Osteocyte (in vitro differentiated cells): ENCODE results near the gene NINJ1. TPM values are rescaled to one million over a fixed set of nuclear protein-coding genes. Genes with fewer than 3 reads are reported as not detected.
"Not testable (repeated sequence)": the region's sequence is repeated elsewhere in the genome, so short reads cannot be mapped to it uniquely, and the experiment has no call there.

Experiments
- DNase-seq: peaks from one replicate; pipeline ENCODE4 v3.0.0; 2021; ENCODE audit warnings: mixed read lengths; ENCODE audit not compliant: unreplicated experiment; ENCODE audit errors: extremely low spot score
- H3K27ac Mint-ChIP-seq: one replicate; pipeline ENCODE4 v1.8.0; 2021; ENCODE audit warnings: mild to moderate bottlenecking, mixed read lengths; ENCODE audit not compliant: unreplicated experiment
- H3K27me3 Mint-ChIP-seq: one replicate; pipeline ENCODE4 v1.8.0; 2021; ENCODE audit warnings: mixed read lengths; ENCODE audit not compliant: unreplicated experiment
- H3K36me3 Mint-ChIP-seq: one replicate; pipeline ENCODE4 v1.8.0; 2021; ENCODE audit warnings: mixed read lengths; ENCODE audit not compliant: unreplicated experiment
- H3K4me1 Mint-ChIP-seq: one replicate; pipeline ENCODE4 v1.8.0; 2021; ENCODE audit warnings: mixed read lengths; ENCODE audit not compliant: unreplicated experiment
- H3K4me3 Mint-ChIP-seq: one replicate; pipeline ENCODE4 v1.8.0; 2021; ENCODE audit warnings: mild to moderate bottlenecking, moderate library complexity, mixed read lengths; ENCODE audit not compliant: unreplicated experiment
- H3K9me3 Mint-ChIP-seq: one replicate; pipeline ENCODE4 v1.8.0; 2021; ENCODE audit warnings: mixed read lengths; ENCODE audit not compliant: unreplicated experiment
- total RNA-seq: library from RNA; stranded (reverse); gene quantifications from 2 replicates; pipeline ENCODE4 v1.2.1, GENCODE V29; 2021
- TF ChIP-seq, protein P1 (sequence below): fragments of 200-600 bp; sonication (generic); IDR thresholded peaks from 2 replicates; pipeline ENCODE4 v1.5.0; 2021; ENCODE audit warnings: antibody characterized with exemption, mild to moderate bottlenecking, moderate library complexity

Gene NINJ1
- total RNA-seq, 1 donor from 2014 or later = 32.9 TPM

DNA sequence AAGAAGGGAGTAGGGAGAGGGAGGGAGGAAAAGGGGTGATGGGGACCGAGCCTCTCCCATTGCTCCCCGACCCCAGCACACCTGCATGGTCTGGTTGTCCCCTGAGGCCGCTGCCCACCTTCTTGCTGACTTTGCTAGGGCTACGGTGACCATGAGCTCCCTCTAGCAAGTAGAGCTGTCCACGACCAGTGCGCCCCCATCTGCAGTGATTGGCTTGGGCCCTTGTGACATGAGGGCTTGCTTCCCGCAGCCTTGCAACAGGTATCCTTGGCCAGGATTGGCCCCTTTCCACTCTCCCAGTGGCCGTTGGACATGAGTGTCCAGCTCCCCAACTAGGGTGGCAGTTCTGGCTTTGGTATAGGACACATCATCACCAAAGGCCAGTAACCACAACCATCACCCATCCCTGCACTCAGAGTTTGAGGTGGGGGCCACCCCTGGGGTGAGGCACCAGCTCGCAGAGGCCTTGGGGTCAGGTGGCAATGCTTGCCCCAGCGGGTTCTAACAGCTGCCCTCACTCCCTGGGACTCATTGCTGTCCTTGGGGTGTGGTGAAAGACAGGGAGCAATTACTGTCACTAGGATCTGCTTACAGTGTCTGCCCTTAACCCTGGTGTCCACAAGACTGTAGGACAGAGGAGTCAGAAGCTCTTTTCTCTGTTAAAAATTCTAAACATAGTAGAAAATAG, 17.2 kb upstream of the NINJ1 start:
- no peaks in the 10 kb centered on the region for H3K36me3 Mint-ChIP-seq
- H3K27ac Mint-ChIP-seq = no peak overlapping the region
- no peak for DNase-seq
- no peaks in the 10 kb centered on the region for H3K4me1 Mint-ChIP-seq
- TF ChIP-seq, protein P1, sequence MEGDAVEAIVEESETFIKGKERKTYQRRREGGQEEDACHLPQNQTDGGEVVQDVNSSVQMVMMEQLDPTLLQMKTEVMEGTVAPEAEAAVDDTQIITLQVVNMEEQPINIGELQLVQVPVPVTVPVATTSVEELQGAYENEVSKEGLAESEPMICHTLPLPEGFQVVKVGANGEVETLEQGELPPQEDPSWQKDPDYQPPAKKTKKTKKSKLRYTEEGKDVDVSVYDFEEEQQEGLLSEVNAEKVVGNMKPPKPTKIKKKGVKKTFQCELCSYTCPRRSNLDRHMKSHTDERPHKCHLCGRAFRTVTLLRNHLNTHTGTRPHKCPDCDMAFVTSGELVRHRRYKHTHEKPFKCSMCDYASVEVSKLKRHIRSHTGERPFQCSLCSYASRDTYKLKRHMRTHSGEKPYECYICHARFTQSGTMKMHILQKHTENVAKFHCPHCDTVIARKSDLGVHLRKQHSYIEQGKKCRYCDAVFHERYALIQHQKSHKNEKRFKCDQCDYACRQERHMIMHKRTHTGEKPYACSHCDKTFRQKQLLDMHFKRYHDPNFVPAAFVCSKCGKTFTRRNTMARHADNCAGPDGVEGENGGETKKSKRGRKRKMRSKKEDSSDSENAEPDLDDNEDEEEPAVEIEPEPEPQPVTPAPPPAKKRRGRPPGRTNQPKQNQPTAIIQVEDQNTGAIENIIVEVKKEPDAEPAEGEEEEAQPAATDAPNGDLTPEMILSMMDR = no peak
- no peak overlapping the region for H3K4me3 Mint-ChIP-seq
- H3K9me3 Mint-ChIP-seq = no peaks in the 10 kb centered on the region
- H3K27me3 Mint-ChIP-seq = peaks cover 4% of the 10 kb centered on the region

DNA sequence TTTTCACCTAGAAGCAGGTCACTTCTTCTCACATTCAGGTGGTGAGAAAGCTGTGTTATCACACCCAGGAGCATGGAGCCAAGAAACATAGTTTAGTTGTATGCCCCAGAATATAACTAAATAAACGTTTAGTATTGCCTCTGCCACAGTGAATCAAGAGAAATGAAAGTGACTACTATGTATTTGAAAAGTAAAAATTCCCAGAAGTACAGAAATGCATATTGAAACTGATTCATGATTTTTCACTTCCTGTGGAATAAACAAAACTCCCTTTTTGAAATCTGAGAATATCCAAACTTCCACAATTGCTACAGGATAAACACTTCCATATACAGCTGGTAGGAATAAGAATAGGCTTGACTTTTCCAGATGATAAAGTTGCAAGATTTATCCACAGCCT, 15.3 kb upstream of the NINJ1 start:
- H3K27me3 Mint-ChIP-seq = peaks cover 4% of the 10 kb centered on the region
- peaks cover 4% of the 10 kb centered on the region for H3K4me1 Mint-ChIP-seq
- TF ChIP-seq, protein P1 = no peak
- no peaks in the 10 kb centered on the region for H3K36me3 Mint-ChIP-seq
- no peaks in the 10 kb centered on the region for H3K9me3 Mint-ChIP-seq
- no peak for DNase-seq
- no peak overlapping the region for H3K27ac Mint-ChIP-seq
- no peak overlapping the region for H3K4me3 Mint-ChIP-seq

DNA sequence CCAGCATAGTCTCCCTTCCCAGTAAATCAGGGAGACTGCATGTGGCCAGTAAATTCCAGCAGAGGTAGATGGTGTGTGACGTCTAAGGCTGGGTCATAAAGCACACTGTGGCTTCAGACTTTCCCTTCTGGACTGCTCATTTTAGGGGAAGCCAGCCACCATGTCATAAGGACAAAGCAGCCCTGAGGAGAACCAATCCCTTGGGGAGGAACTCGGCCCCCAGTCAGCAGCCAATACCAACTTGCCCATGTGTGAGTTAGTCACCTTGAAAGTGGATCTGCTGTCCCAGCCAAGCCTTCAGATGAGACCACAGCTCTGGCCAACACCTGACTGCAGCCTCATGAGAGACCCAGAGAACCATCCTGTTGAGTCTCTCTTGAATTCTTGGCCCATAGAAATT, 14.7 kb upstream of the NINJ1 start:
- peaks cover 4% of the 10 kb centered on the region for H3K27me3 Mint-ChIP-seq
- DNase-seq = no peak
- H3K4me1 Mint-ChIP-seq = peaks cover 8% of the 10 kb centered on the region
- no peaks in the 10 kb centered on the region for H3K36me3 Mint-ChIP-seq
- H3K9me3 Mint-ChIP-seq = no peaks in the 10 kb centered on the region
- no peak overlapping the region for H3K4me3 Mint-ChIP-seq
- TF ChIP-seq, protein P1 = no peak
- H3K27ac Mint-ChIP-seq = no peak overlapping the region

DNA sequence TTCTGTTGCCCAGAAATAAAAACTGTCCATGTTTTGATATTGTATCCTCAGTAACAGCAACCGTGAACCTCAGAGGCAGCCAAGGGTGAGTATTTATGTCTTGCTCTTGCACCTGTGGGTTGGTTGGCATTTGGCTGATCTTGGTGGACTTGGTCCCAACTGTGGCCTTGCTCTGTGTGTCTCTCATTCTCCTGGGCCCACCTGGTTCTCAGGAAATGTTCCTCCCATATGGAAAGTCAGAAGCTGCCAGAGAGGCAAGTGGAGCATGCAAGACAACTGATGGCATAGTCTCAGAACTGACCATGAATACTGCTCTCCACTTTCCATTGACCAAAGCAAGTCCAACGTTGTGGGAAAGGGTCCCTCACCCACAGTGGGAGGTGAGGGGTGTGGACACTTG, 13.6 kb upstream of the NINJ1 start:
- TF ChIP-seq, protein P1 = no peak
- Mint-ChIP-seq H3K27ac (no peak overlapping the region), H3K27me3 (peaks cover 4% of the 10 kb centered on the region), H3K36me3 (no peaks in the 10 kb centered on the region), H3K9me3 (no peaks in the 10 kb centered on the region), H3K4me1 (peaks cover 8% of the 10 kb centered on the region), H3K4me3 (no peak overlapping the region)
- no peak for DNase-seq

DNA sequence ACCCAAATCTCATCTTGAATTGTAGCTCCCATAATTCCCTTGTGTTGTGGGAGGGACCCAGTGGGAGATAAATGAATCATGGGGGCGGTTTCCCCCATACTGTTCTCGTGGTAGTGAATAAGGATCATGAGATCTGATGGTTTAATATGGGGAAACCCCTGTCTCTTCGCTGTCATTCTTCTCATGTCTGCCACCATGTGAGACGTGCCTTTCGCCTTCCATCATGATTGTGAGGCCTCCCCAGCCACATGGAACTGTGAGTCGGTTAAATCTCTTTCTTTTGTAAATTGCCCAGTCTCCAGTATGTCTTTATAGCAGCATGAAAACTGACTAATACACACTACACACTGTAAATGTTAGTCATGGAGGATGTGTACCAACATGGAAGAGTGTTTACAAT, 12.6 kb upstream of the NINJ1 start:
- DNase-seq = not testable (repeated sequence)

More for the DNA sequence above, 12.6 kb upstream of the NINJ1 start:
- not testable (repeated sequence) for H3K9me3 Mint-ChIP-seq, H3K27ac Mint-ChIP-seq, H3K4me1 Mint-ChIP-seq, H3K27me3 Mint-ChIP-seq, H3K36me3 Mint-ChIP-seq, H3K4me3 Mint-ChIP-seq
